GM18870 (cell line): ENCODE results near the gene AIF1.
A peak's percentile ranks its signal among the peaks of the same experiment; 100 is the strongest.

Experiments used
- ATAC-seq: cut with Tn5 transposase; IDR thresholded peaks from one replicate; pipeline ENCODE4 v1.9.1; 2021; ENCODE audit warnings: moderate library complexity; ENCODE audit not compliant: unreplicated experiment

Gene AIF1

DNA sequence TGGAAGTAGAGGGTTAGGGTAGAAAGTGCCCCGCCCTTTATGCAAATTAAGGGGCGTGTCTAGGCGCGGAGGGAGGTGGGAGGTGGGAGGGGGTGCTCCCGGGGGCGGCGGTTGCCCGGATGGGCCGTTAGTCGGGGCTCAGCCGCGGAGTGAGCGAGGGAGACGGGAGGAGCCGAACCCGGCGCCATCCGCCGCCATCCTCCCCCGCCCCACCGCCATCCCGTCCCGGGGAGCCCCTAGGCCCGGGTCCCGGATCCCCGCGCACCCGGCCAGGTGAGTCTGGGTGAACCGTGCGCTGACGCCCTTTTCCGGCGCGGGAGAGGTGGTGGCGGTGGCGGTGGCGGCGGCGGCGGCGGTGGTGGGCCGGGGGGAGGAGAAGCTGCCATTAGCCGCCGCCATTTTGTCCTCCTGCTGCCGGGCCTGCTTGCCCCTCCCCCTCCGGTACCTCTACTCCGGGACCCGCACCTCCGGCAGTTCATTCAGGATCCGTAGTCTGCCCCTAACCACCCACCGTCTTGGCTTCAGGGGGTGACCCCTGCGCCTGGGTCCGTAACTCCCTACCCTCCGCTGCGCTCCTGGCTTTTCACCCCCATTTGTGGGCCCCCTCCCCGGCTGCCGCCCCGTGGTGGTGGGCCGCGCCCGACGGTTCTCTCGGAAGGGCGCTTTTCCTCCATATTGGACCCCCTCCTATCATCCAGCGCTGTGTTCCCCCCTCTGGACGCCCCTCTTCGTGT lies 5.7 kb downstream of the AIF1 start, which contains the start of gene PRRC2A:
Gene PRRC2A, plus strand, starts transcription at position 130 of the 734 bp plus-strand sequence. CDS start 2,075 bp downstream, outside the sequence.
- peak; percentile 17 for ATAC-seq

DNA sequence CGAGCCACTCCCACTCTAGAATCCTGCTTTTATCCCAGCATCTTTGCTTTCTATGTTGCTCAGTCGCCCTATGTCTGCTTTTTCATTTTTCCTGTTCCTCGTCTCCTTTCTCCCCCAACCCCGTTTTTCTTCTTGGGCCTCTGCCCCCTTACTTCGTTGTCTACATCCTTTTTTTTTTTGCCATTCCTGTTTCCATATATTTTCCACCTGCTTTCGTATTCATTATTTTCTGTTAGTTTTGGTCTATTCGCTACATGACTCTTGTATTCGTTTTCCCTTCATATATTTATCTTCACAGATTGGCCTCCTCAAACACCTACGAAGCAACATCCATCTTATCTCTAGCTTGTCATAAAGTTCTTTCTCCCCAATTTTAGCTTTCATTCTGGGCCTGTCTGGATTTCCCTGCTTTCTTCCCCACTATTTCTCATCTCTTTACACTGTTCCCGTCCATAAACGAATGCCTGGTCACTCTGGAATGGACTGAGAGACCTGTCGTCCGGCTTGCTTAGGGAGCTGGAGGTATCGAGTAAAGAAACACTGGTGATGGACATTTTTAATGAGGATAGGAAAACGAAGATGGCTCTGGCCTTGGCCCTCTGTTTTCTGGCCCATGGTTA lies 6.4 kb downstream of the AIF1 start:
- ATAC-seq, result no peak

GRCh38 chr6:31621991-31622390 lies 7.0 kb downstream of the AIF1 start:
- no peak for ATAC-seq

DNA sequence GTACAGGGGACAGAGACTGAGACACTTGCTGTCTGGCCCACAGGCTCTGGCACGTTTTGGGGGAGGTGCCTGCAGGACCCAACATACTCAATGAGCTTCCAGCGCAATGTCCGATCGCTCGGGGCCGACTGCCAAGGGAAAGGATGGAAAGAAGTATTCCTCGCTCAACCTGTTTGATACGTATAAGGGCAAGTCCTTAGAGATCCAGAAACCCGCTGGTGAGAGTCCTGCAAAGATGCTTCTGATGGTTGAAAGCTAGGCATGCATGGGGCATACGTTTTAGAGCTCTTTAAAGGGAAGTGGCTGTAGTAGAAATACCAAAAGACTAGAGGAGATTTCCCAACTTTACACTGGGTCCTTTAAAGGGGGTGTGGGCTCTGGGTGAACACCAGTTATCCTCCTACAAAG lies 7.7 kb downstream of the AIF1 start:
- ATAC-seq, result no peak

GRCh38 chr6:31624070-31624469 lies 9.0 kb downstream of the AIF1 start:
- no peak for ATAC-seq

DNA sequence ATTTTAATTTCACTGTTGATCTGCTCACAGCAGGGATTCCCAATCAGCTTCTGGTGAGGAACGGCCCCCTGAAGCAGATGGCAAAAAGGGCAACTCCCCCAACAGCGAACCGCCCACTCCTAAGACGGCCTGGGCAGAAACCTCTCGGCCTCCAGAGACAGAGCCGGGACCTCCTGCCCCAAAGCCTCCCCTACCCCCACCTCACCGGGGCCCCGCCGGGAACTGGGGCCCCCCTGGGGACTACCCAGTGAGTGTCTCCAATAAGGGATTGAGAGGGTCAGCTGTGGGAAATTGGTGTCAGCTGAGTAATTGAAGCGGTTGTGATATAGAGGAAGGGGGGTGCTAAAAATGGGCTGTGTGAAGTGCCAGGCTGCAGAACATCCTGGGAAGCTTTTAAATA lies 11.9 kb downstream of the AIF1 start:
- no peak for ATAC-seq

GRCh38 chr6:31627690-31628287 lies 12.8 kb downstream of the AIF1 start:
- no peak for ATAC-seq

- no peak for ATAC-seq
Observed at GRCh38 chr6:31629014-31629413, 14.0 kb downstream of the AIF1 start.

- no peak for ATAC-seq
Observed at GRCh38 chr6:31630177-31630934, 15.3 kb downstream of the AIF1 start.

DNA sequence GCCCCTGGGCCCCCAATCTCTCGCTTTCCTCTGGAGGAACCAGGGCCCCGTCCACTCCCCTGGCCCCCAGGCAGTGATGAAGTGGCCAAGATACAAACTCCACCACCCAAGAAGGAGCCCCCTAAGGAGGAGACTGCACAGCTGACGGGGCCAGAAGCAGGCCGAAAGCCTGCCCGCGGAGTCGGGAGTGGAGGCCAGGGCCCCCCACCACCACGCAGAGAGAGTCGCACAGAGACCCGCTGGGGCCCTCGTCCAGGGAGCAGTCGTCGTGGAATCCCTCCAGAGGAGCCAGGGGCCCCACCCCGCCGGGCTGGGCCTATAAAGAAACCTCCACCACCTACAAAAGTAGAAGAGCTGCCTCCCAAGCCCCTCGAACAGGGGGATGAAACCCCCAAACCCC lies 16.2 kb downstream of the AIF1 start:
- ATAC-seq, result no peak

- no peak for ATAC-seq
Observed at GRCh38 chr6:31631681-31632278, 16.7 kb downstream of the AIF1 start.

DNA sequence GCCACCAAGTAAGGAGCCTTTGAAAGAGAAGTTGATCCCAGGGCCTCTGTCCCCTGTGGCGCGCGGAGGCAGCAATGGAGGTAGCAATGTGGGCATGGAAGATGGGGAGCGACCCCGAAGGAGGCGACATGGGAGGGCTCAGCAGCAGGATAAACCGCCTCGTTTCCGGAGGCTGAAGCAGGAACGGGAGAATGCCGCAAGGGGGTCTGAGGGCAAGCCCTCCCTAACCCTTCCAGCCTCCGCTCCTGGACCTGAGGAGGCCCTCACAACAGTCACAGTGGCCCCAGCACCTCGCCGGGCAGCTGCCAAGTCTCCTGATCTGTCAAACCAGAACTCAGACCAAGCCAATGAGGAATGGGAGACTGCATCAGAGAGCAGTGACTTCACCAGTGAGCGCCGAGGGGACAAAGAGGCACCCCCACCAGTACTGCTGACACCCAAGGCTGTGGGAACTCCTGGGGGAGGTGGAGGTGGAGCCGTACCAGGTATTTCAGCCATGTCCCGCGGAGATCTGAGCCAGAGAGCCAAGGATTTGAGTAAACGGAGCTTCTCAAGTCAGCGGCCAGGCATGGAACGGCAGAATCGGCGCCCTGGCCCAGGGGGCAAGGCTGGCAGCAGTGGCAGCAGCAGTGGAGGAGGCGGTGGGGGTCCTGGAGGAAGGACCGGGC lies 17.4 kb downstream of the AIF1 start:
- no peak for ATAC-seq

- no peak for ATAC-seq
Observed at GRCh38 chr6:31633447-31633846, 18.4 kb downstream of the AIF1 start.

- ATAC-seq, result no peak
Observed at GRCh38 chr6:31634131-31634530, 19.1 kb downstream of the AIF1 start.

- ATAC-seq, result no peak
Observed at GRCh38 chr6:31634969-31635575, 20.0 kb downstream of the AIF1 start.

GRCh38 chr6:31636698-31637596 lies 21.9 kb downstream of the AIF1 start:
- no peak for ATAC-seq

- ATAC-seq, result no peak
Observed at GRCh38 chr6:31639043-31639442, 24.0 kb downstream of the AIF1 start.

DNA sequence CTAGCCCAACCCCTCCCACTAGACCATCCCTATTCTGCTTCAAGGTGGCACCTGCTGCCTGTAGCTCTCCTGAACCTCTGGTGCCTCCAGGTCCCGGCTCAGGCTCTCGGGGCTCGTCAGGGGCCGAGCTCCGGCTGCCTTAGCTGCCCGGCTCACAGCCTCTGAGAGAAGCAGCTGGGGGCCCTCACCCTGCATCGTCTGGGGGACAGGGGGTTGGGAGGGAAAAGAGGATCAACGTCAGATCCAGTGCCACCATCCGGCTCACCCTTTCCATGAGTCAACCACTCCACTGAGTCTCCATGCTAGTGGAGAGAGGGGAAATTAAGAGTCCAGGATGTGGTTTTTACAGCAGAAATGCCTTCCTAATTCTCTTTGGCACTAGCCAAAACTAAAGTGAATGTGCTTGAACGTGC lies 24.4 kb downstream of the AIF1 start:
- no peak for ATAC-seq

GRCh38 chr6:31640612-31641011 lies 25.6 kb downstream of the AIF1 start:
- no peak for ATAC-seq
